ENCODE measurements around the gene APBA2.

GRCh38 chr15:29120593-29121368 lies 235.0 kb downstream of the APBA2 start:
- no peak for TF ChIP-seq CTCF (IDR thresholded peaks at IDR 0.05)
- TF ChIP-seq POLR2A (IDR thresholded peaks at IDR 0.05), result no peak

Data from heart left ventricle (tissue), 13 donors.